ENCODE data around the gene SELENOH.

- TF ChIP-seq, protein P1, sequence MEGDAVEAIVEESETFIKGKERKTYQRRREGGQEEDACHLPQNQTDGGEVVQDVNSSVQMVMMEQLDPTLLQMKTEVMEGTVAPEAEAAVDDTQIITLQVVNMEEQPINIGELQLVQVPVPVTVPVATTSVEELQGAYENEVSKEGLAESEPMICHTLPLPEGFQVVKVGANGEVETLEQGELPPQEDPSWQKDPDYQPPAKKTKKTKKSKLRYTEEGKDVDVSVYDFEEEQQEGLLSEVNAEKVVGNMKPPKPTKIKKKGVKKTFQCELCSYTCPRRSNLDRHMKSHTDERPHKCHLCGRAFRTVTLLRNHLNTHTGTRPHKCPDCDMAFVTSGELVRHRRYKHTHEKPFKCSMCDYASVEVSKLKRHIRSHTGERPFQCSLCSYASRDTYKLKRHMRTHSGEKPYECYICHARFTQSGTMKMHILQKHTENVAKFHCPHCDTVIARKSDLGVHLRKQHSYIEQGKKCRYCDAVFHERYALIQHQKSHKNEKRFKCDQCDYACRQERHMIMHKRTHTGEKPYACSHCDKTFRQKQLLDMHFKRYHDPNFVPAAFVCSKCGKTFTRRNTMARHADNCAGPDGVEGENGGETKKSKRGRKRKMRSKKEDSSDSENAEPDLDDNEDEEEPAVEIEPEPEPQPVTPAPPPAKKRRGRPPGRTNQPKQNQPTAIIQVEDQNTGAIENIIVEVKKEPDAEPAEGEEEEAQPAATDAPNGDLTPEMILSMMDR (IDR thresholded peaks at IDR 0.05): no peak
- TF ChIP-seq POLR2A (IDR thresholded peaks at IDR 0.05): no peak
These were observed 11.7 kb downstream of the SELENOH start for GRCh38 chr11:57752954-57753353.
